Measurements from ENCODE around the gene SPAG9.

DNA sequence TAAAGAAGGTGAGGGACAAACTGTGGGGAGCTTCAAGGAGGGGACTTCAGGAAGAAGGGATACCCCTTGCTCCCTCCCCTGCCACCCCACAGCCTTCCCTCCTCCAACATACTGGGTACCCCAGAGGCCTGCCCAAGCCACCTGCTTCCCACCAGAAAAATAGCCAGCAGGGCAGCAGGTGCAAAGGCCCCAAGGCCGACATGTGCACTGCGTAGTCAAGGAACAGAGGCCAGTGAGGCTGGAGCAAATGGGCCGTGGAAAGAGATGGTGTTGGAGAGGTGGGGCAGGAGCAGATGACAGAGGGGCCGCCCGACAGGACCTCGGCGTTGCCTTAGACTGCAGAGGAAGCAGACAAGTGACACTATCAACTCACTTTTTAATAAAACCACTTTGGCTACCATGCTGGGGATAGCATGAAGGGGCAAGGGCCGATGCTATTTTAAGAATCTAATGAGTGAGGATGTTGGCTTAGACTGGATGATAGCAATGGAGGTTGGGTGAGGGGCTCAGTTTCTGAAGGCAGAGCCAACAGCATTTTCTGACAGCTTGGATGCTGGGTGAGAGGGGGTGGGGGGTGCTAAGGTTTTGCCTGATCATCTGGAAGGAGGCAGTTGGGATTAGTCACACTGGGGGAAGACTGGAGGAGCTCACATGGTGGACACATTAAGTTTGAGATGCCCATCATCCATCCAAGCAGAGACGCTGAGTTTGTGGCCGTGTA lies 181.7 kb downstream of the SPAG9 start:
- TF ChIP-seq CTCF (IDR thresholded peaks at IDR 0.05), result no peak
- no peak for TF ChIP-seq POLR2AphosphoS5 (IDR thresholded peaks at IDR 0.05)
- TF ChIP-seq POLR2A (IDR thresholded peaks at IDR 0.05), result no peak
- TF ChIP-seq EP300 (IDR thresholded peaks at IDR 0.05), result no peak

Measured in sigmoid colon (tissue), 4 donors.